Kidney (tissue), 14 donors: ENCODE measurements around the gene MYH13. TPM values are rescaled to one million over a fixed set of nuclear protein-coding genes. Genes with fewer than 3 reads are reported as not detected.

ENCODE experiments used
- DNase-seq, 5 donors: peaks; one replicate each; pipeline ENCODE4 v3.0.0-alpha.2; 2013 to 2020
- FAIRE-seq: peaks from 2 replicates; lab custom pipeline; 2012; peaks lifted over from hg19 to GRCh38; lab: Jason Lieb, UNC
- H3K27ac ChIP-seq, 2 donors: one replicate each; pipeline ENCODE4 v1.7.0; 2013; ENCODE audit warnings: low read depth in 2 of 2, low read length in 2 of 2, inconsistent platforms in 1 of 2
- H3K27me3 ChIP-seq: one replicate; pipeline ENCODE4 v1.7.1; 2013; ENCODE audit warnings: low read length, inconsistent platforms; ENCODE audit not compliant: control insufficient read depth, insufficient read depth
- H3K36me3 ChIP-seq, 3 donors: one replicate each; pipeline versions ENCODE4 v1.7.0 to v1.7.1; 2013; ENCODE audit warnings: low read length in 3 of 3, control low read depth in 1 of 3, inconsistent platforms in 1 of 3; ENCODE audit not compliant: insufficient read depth in 3 of 3, control insufficient read depth in 2 of 3
- H3K4me1 ChIP-seq, 3 donors: one replicate each; pipeline versions ENCODE4 v1.7.0 to v1.7.1; 2013; ENCODE audit warnings: low read length in 3 of 3, inconsistent platforms in 1 of 3, low read depth in 1 of 3; ENCODE audit not compliant: control insufficient read depth in 2 of 3, insufficient read depth in 2 of 3
- H3K4me3 ChIP-seq, 3 donors: one replicate each; pipeline versions ENCODE4 v1.7.0 to v1.8.1; 2013; ENCODE audit warnings: low read length in 3 of 3, control low read depth in 1 of 3, inconsistent platforms in 1 of 3
- H3K9ac ChIP-seq, 3 donors: one replicate each; pipeline versions ENCODE4 v1.7.0 to v1.7.1; 2013; ENCODE audit warnings: low read length in 3 of 3, control low read depth in 1 of 3, inconsistent platforms in 1 of 3
- H3K9me3 ChIP-seq, 3 donors: one replicate each; pipeline versions ENCODE4 v1.7.0 to v1.7.1; 2013; ENCODE audit warnings: low read length in 3 of 3, control low read depth in 1 of 3, inconsistent platforms in 1 of 3; ENCODE audit not compliant: control insufficient read depth in 2 of 3, insufficient read depth in 1 of 3
- intact Hi-C: fragments of 100-400 bp; cut with DNase I; formaldehyde crosslinking; loops from one replicate; pipeline ENCODE4 v1.11.1; 2022
- polyA plus RNA-seq: library from polyadenylated mRNA; stranded (reverse); fragments of 350-450 nt; fragmentation: Illumina TruSeq; extraction: RNeasy Lipid Tissue Mini Kit (QIAGEN cat#74804); gene quantifications from one replicate; pipeline ENCODE4 v1.2.3, GENCODE V29; 2014; ENCODE audit warnings: low read depth, low replicate concordance; ENCODE audit not compliant: insufficient read depth
- total RNA-seq: library from RNA; stranded (reverse); fragmentation: NEBNext Ultra II Directional; extraction: Animal tissue kit (Norgen Biotek cat#: 25700); gene quantifications from one replicate; pipeline ENCODE4 v1.2.1, GENCODE V29; 2021
- TF ChIP-seq, protein P1 (sequence below): IDR thresholded peaks from 3 replicates; pipeline ENCODE4 v1.5.1; 2012; ENCODE audit warnings: mild to moderate bottlenecking, moderate library complexity, borderline replicate concordance; ENCODE audit not compliant: insufficient read depth; ENCODE audit errors: extremely low read depth
- donor health status: control.
- donor health status: control.
- donor health status: control.
- donor health status: control.
- donor health status: control.
- donor health status: DM: yes; HTN: yes; CAD: no.
- donor health status: Normal renal cell carcinoma (clear cell type).

The MYH13 gene
- total and polyA plus RNA-seq, 2 donors from 2014 or later, result not detected

DNA sequence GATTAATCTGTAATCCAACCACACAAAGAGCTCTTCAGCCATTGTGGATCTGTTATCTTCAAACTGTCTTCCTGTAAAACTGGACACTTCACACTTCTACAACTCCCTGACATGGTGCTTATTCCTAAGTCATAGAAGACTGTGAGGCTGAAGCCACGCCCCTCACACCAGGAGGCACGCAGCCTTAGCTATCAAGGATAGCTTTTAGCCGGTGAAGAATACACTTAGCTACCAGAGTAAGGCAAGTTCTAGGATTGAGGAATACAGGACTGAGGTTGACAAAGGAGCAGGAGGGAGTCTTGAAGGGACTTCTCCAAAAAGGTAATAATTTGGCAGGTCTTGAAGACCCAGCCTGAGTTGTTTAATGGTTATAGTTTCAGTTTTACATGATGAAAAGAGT is 94.6 kb downstream of the MYH13 start:
- H3K9me3 ChIP-seq, result no peaks in the 10 kb centered on the region

DNA sequence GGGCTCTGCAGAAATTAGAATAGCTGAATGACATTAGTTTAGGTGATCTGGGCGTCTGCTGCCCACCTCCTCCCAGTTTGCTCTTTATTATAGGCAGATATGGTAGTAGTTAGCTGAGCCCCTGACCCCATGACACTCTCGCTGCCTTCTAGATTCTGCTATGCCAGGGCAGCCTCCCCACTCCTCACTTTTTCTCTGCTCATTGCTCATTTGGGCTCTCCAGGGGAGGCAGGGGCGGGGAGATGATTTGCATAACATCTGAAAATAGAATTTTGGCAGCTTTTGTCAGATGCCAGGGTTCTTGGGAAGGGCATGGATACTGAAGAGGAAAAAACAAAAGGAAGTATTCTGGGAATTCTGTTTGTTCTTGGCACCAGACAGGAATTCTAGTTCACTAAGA is 96.4 kb downstream of the MYH13 start:
- no peaks in the 10 kb centered on the region for H3K4me1 ChIP-seq
- no peaks in the 10 kb centered on the region for H3K36me3 ChIP-seq
- no peak overlapping the region for H3K4me3 ChIP-seq
- no peak overlapping the region for H3K9ac ChIP-seq
- TF ChIP-seq, protein P1, sequence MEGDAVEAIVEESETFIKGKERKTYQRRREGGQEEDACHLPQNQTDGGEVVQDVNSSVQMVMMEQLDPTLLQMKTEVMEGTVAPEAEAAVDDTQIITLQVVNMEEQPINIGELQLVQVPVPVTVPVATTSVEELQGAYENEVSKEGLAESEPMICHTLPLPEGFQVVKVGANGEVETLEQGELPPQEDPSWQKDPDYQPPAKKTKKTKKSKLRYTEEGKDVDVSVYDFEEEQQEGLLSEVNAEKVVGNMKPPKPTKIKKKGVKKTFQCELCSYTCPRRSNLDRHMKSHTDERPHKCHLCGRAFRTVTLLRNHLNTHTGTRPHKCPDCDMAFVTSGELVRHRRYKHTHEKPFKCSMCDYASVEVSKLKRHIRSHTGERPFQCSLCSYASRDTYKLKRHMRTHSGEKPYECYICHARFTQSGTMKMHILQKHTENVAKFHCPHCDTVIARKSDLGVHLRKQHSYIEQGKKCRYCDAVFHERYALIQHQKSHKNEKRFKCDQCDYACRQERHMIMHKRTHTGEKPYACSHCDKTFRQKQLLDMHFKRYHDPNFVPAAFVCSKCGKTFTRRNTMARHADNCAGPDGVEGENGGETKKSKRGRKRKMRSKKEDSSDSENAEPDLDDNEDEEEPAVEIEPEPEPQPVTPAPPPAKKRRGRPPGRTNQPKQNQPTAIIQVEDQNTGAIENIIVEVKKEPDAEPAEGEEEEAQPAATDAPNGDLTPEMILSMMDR, result no peak
- DNase-seq, result no peak
- H3K27me3 ChIP-seq, result no peaks in the 10 kb centered on the region
- H3K27ac ChIP-seq, result no peak overlapping the region
- no peak for FAIRE-seq
- intact Hi-C loops, result no loop called here
- H3K9me3 ChIP-seq, result no peaks in the 10 kb centered on the region

More for the DNA sequence above, 94.6 kb downstream of the MYH13 start:
- H3K36me3 ChIP-seq, result no peaks in the 10 kb centered on the region
- DNase-seq (no peak), FAIRE-seq (no peak)
- no peaks in the 10 kb centered on the region for H3K4me1 ChIP-seq
- H3K27ac ChIP-seq, result no peak overlapping the region
- no peak overlapping the region for H3K9ac ChIP-seq
- H3K27me3 ChIP-seq, result no peaks in the 10 kb centered on the region
- TF ChIP-seq, protein P1, result no peak
- intact Hi-C loops, result no loop called here
- H3K4me3 ChIP-seq, result no peak overlapping the region

DNA sequence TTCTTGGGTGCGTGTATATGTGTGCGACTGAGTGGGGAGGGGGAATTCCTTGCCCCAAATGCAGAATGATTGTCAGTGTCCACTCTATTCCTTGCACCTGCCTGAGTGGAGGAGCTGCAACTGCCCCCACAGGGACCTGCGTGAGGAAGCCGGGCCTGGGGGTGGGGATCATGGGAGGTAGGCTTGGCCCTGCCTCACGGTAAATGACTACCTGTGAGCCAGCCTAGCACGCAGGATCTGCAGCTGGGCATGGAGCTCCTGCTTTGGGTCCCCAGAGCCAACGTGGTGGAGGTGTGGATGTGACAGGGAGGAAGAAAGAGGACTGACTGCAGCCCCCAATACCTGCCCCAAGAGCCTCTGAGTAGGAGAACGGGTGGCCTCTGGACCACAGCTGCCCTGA is 97.4 kb downstream of the MYH13 start:
- DNase-seq (no peak), FAIRE-seq (no peak)
- Histone ChIP-seq H3K27me3 (no peaks in the 10 kb centered on the region), H3K9me3 (no peaks in the 10 kb centered on the region), H3K9ac (no peak overlapping the region), H3K4me3 (no peak overlapping the region), H3K27ac (no peak overlapping the region), H3K36me3 (no peaks in the 10 kb centered on the region), H3K4me1 (no peaks in the 10 kb centered on the region)
- intact Hi-C loops, result no loop called here
- TF ChIP-seq, protein P1, result no peak

DNA sequence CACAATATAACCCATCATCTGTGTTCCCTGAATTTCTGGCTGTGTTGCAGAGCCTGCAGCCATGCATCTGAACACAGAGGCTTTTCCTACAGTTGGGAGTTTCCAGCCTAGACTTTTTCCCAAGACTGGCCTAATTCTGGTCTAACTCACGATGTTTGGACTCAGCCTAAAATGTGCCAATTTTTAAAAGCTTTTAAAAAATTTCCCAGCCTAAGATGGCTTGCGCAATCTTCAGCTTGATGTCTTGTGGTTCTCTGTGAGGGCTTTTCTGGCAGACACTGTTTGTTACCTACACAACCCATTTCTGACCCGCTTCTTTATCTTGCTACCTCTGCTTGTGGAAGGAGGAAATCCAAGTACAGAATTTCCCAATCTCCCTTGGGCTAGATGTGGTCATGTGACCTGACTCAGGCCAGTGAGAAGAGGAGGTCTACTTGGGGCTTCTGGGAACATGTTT is 101.7 kb downstream of the MYH13 start:
- Histone ChIP-seq H3K9me3 (no peaks in the 10 kb centered on the region), H3K4me1 (no peaks in the 10 kb centered on the region), H3K4me3 (no peak overlapping the region), H3K9ac (no peak overlapping the region), H3K36me3 (no peaks in the 10 kb centered on the region), H3K27me3 (no peaks in the 10 kb centered on the region), H3K27ac (no peak overlapping the region)
- DNase-seq, result no peak
- no peak for FAIRE-seq
- TF ChIP-seq, protein P1, result no peak
- intact Hi-C loops, result no loop called here
